Smooth muscle cell (in vitro differentiated cells): Measurements from ENCODE around the gene SPIN1. TPM values are rescaled to one million over a fixed set of nuclear protein-coding genes. Genes with fewer than 3 reads are reported as not detected.
A peak's percentile ranks its signal among the peaks of the same experiment; 100 is the strongest.

ENCODE experiments used
- DNase-seq: peaks from one replicate; lab custom pipeline; 2025; ENCODE audit not compliant: unreplicated experiment; lab: John Stamatoyannopoulos, UW
- H2AFZ ChIP-seq: fragments of 200-600 bp; sonication (generic); 2 replicates; pipeline ENCODE4 v1.6.0; 2016; ENCODE audit warnings: antibody characterized with exemption, low read depth, mild to moderate bottlenecking
- H3F3A ChIP-seq: fragments of 200-600 bp; sonication (generic); 2 replicates; pipeline ENCODE4 v1.6.0; 2017; ENCODE audit warnings: antibody characterized with exemption, low read depth
- H3K27ac ChIP-seq: fragments of 200-600 bp; sonication (generic); 2 replicates; pipeline ENCODE4 v1.5.1; 2016; ENCODE audit warnings: low read depth, mild to moderate bottlenecking
- H3K27me3 ChIP-seq: fragments of 200-600 bp; sonication (generic); 2 replicates; pipeline ENCODE4 v1.6.1; 2016; ENCODE audit warnings: low read depth, mild to moderate bottlenecking
- H3K36me3 ChIP-seq: fragments of 200-600 bp; sonication (generic); 2 replicates; pipeline ENCODE4 v1.5.1; 2016; ENCODE audit warnings: low read depth
- H3K4me1 ChIP-seq: fragments of 200-600 bp; sonication (generic); 2 replicates; pipeline ENCODE4 v1.5.1; 2016; ENCODE audit warnings: low read depth
- H3K4me2 ChIP-seq: fragments of 200-600 bp; sonication (generic); 2 replicates; pipeline ENCODE4 v1.6.0; 2016; ENCODE audit warnings: mild to moderate bottlenecking
- H3K4me3 ChIP-seq: fragments of 200-600 bp; sonication (generic); 2 replicates; pipeline ENCODE4 v1.5.1; 2016; ENCODE audit warnings: mild to moderate bottlenecking
- H3K79me2 ChIP-seq: fragments of 200-600 bp; sonication (generic); 2 replicates; pipeline ENCODE4 v1.6.0; 2016; ENCODE audit warnings: low read depth, mild to moderate bottlenecking
- H3K9ac ChIP-seq: fragments of 200-600 bp; sonication (generic); 2 replicates; pipeline ENCODE4 v1.6.0; 2016; ENCODE audit warnings: low read depth
- H3K9me3 ChIP-seq: fragments of 200-600 bp; sonication (generic); replicated peaks from 2 replicates; pipeline ENCODE4 v1.5.1; 2016; ENCODE audit warnings: low read depth
- H4K20me1 ChIP-seq: fragments of 200-600 bp; sonication (generic); 2 replicates; pipeline ENCODE4 v1.6.0; 2016; ENCODE audit warnings: low read depth
- CTCF ChIP-seq: fragments of 200-600 bp; sonication (generic); IDR thresholded peaks from 2 replicates; pipeline ENCODE4 v1.5.1; 2017; ENCODE audit warnings: borderline replicate concordance, mild to moderate bottlenecking, antibody characterized with exemption; ENCODE audit not compliant: insufficient read depth, poor library complexity, severe bottlenecking
- WGBS: methylation state at CpG from one replicate; pipeline ENCODE4 v1.1.7; 2016; ENCODE audit warnings: low lambda C conversion rate; 5-methylcytosine and 5-hydroxymethylcytosine counted together
- polyA plus RNA-seq: library from polyadenylated mRNA; unstranded; fragments of >200 nt; fragmentation: Nextera tagmentation; extraction: Ambion mirVana; gene quantifications from 2 replicates; pipeline ENCODE4 v1.2.1, GENCODE V29; 2016
- total RNA-seq: library from RNA; depleted of rRNA; stranded (reverse); fragments of >200 nt; gene quantifications from 2 replicates; pipeline ENCODE4 v1.2.3, GENCODE V29; 2014

Gene SPIN1
- total and polyA plus RNA-seq, 2 experiments from 2014 or later, result 56.4 to 122 TPM

DNA sequence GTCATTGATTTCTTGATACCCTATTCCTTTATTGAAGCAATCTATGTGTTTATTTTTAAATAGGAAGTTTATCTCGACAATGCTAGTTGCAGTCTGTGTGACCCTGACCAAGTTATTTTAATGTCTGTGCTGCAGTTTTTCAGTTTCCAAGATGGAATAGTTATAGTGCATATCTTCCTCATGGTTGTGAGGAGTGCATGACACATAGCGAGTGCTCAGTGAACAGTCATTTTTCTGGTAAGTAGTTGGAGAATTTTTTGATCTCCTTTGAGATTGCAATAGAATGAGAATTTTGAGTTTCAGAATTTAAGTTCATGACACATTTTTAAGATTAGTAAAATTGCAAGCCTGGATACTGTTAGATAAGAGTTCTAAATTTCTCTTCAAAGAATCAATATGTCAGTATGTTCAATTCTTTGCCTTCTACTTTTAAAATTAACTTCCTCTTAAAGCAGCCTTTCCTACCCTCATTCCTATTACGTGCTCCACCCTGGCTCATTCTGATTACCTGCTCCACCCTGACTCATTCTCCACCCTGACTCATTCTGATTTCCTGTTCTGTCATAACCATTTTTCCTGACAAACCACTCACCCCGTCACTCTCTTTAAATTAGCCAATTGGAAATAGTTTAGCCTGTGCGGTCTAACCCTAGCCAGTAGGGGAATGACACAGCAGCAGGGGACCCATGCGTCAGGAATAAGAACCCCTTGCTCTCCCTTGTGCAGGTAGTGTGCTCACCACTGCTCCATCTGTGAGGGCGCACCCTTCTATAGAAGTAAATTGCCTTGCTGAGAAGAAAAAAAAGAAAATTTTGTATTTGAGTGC, 30.7 kb downstream of the SPIN1 start:
- Histone ChIP-seq H3K79me2 (peaks cover 96% of the 10 kb centered on the region), H3K9ac (peak overlapping the region; percentile 52), H2AFZ (no peak overlapping the region), H3K36me3 (no peaks in the 10 kb centered on the region), H3K27me3 (no peaks in the 10 kb centered on the region), H4K20me1 (peaks cover 74% of the 10 kb centered on the region), H3F3A (peaks cover 19% of the 10 kb centered on the region), H3K4me3 (no peak overlapping the region), H3K4me2 (peak overlapping the region; percentile 58), H3K27ac (peak overlapping the region; percentile 92), H3K9me3 (no peaks in the 10 kb centered on the region), H3K4me1 (peaks cover 26% of the 10 kb centered on the region)
- DNase-seq, result no peak
- no peak for TF ChIP-seq CTCF
- WGBS, result 42% methylated on average over 7 of the region's 7 CpGs

- no peaks in the 10 kb centered on the region for H3K27me3 ChIP-seq
- no peaks in the 10 kb centered on the region for H3K9me3 ChIP-seq
- H3K27ac ChIP-seq, result peak overlapping the region; percentile 92
- H4K20me1 ChIP-seq, result peaks cover 74% of the 10 kb centered on the region
- peak overlapping the region; percentile 29 for H3K4me2 ChIP-seq
- H3K36me3 ChIP-seq, result no peaks in the 10 kb centered on the region
- H3K9ac ChIP-seq, result peak overlapping the region; percentile 52
- H3K4me3 ChIP-seq, result no peak overlapping the region
- peaks cover 19% of the 10 kb centered on the region for H3F3A ChIP-seq
- peaks cover 26% of the 10 kb centered on the region for H3K4me1 ChIP-seq
- H3K79me2 ChIP-seq, result peaks cover 96% of the 10 kb centered on the region
- no peak overlapping the region for H2AFZ ChIP-seq
- no peak for DNase-seq
- TF ChIP-seq CTCF, result no peak
- WGBS, result 65% methylated on average over 7 of the region's 7 CpGs
Observed at GRCh38 chr9:88420227-88420626, 32.0 kb downstream of the SPIN1 start.

DNA sequence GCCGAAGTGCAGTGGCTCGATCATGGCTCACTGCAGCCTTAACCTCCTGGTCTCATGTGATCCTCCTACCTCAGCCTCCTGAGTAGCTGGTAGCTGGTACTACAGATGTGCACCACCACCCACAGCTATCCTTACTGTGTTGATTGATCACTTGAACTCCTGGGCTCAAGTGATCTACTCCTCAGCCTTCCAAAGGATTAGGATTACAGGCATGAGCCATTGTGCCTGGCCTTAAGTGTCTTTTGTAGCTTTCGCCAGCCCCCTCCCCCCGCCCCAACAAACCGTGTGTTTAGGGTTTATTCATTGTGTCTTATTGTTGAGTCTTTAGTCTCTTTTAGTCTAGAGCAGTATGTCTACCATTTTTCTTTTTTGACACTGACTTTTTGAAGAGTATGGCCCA, 33.1 kb downstream of the SPIN1 start:
- H3K4me1 ChIP-seq, result peaks cover 35% of the 10 kb centered on the region
- 82% methylated on average over 5 of the region's 5 CpGs for WGBS
- no peak for DNase-seq
- no peaks in the 10 kb centered on the region for H3K36me3 ChIP-seq
- H3K4me2 ChIP-seq, result no peak overlapping the region
- no peaks in the 10 kb centered on the region for H3K27me3 ChIP-seq
- H3K4me3 ChIP-seq, result no peak overlapping the region
- H3K27ac ChIP-seq, result peak overlapping the region; percentile 92
- peaks cover 19% of the 10 kb centered on the region for H3F3A ChIP-seq
- peaks cover 76% of the 10 kb centered on the region for H4K20me1 ChIP-seq
- peaks cover 95% of the 10 kb centered on the region for H3K79me2 ChIP-seq
- H3K9ac ChIP-seq, result no peak overlapping the region
- no peak for TF ChIP-seq CTCF
- no peak overlapping the region for H2AFZ ChIP-seq
- H3K9me3 ChIP-seq, result no peaks in the 10 kb centered on the region

DNA sequence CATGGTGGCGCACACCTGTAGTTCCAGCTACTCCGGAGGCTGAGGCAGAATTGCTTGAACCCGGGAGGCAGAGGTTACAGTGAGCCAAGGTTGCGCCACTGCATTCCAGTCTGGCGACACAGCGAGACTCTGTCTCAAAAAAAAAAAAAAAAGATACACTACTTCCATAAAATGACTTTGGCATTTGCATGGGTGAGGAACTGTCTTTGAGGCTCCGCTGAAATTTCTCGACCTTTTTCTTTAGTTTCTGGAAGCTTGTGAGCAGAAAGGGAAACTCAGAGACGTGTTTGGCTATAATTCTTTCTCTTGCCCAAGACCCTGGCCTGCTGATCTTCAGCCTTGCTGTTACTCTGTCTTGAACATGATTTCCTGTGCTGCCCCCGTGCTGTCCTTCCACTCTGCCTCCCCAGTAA, 37.3 kb downstream of the SPIN1 start:
- H3K27me3 ChIP-seq, result no peaks in the 10 kb centered on the region
- 36% methylated on average over 10 of the region's 10 CpGs for WGBS
- H3K9me3 ChIP-seq, result no peaks in the 10 kb centered on the region
- no peaks in the 10 kb centered on the region for H3F3A ChIP-seq
- H3K4me1 ChIP-seq, result peaks cover 17% of the 10 kb centered on the region
- TF ChIP-seq CTCF, result no peak
- H2AFZ ChIP-seq, result no peak overlapping the region
- H3K4me2 ChIP-seq, result peak overlapping the region; percentile 60
- H3K79me2 ChIP-seq, result peaks cover 97% of the 10 kb centered on the region
- H3K9ac ChIP-seq, result no peak overlapping the region
- peak overlapping the region; percentile 50 for H3K27ac ChIP-seq
- no peaks in the 10 kb centered on the region for H3K36me3 ChIP-seq
- DNase-seq, result no peak
- peaks cover 87% of the 10 kb centered on the region for H4K20me1 ChIP-seq
- no peak overlapping the region for H3K4me3 ChIP-seq
